ENCODE measurements around the gene MYO16.
A peak's percentile ranks its signal among the peaks of the same experiment; 100 is the strongest.

Gene MYO16

DNA sequence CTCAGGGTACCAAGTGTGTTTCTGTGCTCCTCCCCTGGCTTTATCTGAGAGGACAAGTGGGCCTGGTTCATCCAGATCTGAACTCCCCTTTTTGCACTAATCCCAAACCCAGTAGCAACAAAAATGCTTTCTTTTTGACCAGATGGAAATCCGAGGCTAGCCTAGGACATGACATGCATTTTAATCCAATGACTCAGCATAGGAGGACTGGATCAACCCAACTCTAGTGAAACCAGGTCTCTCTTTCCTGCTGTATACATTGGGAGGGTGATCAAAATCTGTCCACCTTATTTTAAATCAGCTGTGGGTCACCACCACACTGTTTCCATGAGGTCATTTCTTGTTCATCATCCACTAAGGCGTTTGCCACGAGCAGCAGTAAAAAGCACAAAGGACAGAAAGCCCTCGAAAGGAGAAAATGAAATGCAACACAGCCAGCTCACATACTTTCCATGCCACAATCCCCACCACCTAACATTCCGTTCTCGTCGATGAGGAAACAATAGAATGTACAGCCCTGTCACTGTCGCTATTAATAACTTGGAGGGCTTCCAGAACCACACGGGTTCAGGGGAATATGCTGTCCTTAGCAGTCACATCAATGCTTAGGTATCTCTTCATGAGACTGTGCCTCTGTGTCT is 614.0 kb downstream of the MYO16 start:
- DNase-seq (ENCODE audit: low spot score) = peak; percentile 66

DNA sequence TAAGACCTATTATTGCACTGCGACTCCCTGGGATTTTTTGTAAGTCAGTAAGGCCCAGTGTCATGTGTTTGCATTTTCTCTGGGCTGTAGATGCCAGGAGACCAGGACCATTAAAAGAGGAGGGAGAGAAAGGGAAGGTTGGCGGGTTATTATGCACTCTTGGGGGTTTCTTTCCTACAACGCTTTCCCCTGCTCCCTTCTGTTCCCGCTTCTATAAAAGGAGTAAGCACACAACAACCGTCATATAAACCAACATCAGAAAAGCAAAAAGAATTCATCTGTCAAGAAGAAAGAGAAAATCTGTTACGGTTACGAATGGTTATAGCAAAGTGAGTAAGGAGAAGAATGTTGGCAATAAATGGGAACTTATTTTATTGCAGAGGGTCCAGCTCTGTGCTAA is 615.2 kb downstream of the MYO16 start:
- DNase-seq (ENCODE audit: low spot score) = no peak

- no peak for DNase-seq (ENCODE audit: low spot score)
These were observed 616.6 kb downstream of the MYO16 start for GRCh38 chr13:109246001-109246400.

DNA sequence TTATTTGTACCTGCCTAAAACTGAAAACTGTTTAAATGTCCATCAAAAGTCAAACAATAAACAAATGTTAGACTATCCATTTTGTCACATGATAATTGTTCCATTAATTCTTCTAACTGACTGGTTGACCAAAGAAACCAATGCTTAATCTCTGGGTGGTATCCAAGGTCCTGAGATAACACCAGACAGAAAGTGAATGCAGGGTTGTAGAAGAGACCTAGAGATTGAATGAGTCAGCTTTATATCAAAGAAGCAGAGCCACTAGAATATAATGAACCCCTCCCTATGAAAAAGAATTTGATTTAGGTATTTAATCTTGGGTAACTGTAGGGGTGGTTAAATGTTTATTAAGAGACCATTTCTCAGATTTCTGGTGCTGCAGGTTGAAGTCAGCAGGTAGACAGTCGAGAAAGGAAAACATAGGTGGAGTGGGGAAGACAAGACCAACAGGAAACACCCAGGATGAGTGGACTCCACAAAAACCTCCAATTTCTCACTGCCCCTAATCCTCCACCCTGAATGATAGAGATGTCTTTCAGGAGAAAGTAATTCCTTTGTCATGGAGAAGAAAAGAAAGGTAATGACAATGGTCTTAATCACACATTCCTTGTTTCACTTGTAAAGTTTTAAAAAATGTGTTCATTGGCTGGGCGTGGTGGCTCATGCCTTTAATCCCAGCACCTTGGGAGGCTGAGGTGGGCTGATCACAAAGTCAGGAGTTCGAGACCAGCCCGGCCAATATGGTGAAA is 620.5 kb downstream of the MYO16 start:
- no peak for DNase-seq (ENCODE audit: low spot score)

DNA sequence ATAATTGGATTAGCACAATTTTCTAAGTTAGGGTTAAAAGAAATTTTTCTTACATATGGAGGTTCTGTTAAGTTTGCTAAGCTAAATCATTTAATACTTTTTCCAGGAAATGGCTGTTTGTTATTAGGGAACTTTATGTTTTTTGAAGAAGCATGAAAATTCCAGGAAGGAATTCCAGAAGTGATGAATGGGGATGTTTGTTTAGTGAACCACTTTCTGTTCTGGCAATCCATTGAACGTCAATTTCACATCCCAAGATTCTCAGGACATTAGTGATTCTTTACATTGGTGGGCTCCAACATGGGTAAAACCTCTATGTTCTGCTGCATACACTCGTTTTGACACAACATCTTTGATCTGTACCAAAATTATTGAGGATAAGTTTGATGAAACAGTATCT is 622.5 kb downstream of the MYO16 start:
- DNase-seq (ENCODE audit: low spot score) = peak; percentile 6

GRCh38 chr13:109253316-109253715 is 623.9 kb downstream of the MYO16 start:
- DNase-seq (ENCODE audit: low spot score) = no peak

- no peak for DNase-seq (ENCODE audit: low spot score)
These were observed 624.9 kb downstream of the MYO16 start for GRCh38 chr13:109254274-109254673.

DNA sequence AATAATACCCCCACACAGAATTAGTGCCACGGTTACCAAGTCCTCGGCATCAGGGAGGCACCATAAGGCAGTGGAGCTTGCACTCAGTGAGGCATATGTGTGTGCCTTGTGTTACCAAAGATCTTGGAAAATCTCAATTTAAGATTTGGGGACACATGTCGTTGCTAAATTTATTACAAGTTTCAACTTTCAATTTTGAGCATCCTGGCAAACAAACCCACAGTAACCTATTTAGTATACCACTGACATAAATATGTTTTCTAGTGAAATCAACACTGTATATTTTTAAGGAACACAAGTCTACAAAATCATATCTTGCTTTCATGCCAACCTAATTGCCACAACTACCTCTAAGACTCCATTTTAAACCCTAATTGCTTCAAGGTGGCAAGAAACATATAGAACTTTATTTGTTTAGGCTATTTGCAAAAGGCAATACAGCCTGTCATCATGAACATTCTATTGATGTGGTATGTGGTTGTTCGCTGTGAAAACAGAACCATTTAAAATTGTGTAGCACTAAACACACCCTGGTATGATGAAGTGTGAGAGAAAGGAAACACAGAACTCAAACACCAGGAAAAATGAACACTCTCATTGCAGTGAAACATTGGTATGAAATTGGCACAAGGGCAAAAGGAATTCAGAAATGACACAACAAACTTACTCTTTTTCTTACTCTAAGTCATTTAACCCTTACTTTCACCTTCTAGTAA is 625.9 kb downstream of the MYO16 start:
- DNase-seq (ENCODE audit: low spot score) = no peak

DNA sequence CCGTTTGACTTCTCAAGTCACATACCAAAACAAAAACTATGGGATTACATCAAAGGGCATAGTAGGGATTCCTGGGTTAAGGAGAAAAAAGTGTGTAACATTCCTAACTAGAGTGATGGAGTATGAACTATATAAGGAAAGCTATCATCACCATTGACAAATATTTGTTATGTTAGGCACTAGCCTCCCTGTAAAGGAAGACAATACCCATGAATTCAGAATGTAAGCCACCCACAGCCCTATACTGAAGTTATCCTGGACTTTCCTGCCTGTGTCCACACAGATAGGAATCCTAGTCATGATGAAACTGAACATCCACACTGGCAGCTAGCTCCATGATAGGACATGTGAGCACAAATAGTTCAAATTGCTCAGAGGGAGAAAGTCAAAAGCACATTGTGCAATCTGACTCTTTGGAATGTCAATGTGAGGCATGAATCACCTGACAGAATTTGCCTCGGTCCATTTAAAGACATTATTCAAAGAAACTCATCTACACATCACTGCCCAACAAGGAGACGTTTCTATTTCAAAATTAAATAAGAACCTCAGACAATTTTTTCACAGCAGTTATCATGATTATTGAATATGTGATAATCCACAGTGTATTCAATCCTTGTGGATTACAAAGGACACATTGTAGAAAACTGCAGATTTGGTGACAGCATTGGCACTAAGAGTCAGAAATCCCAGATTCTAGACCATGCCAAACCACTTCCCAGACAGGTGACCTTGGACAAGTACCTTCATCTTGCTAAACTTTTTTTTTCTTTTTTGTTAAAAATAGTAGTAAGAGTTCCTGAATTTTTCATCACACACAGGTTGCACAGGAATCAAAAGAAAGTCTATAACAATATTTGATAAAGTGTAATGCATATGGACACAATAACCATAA is 627.7 kb downstream of the MYO16 start:
- peak; percentile 81 for DNase-seq (ENCODE audit: low spot score)
